Endothelial cell of umbilical vein (primary cell): ENCODE results near the gene VSIG10. TPM values are rescaled to one million over a fixed set of nuclear protein-coding genes. Genes with fewer than 3 reads are reported as not detected.

Experiments
- BruUV-seq: library from RNA; stranded (reverse); fragments of 400-500 nt; replicated peaks from 2 replicates; lab custom pipeline; 2021; lab: Mats Ljungman, UMichigan
- CTCF ChIA-PET: fragments of 300-600, 350-600 bp; sonication (Branson Sonifier 250); formaldehyde crosslinking; loops from one replicate; lab custom pipeline; 2021; ENCODE audit warnings: antibody characterized with exemption, inconsistent platforms; lab: Charles Lee
- POLR2A ChIA-PET: fragments of 300-600, 350-600 bp; sonication (Branson Sonifier 250); formaldehyde crosslinking; loops from one replicate; lab custom pipeline; 2021; ENCODE audit warnings: antibody characterized with exemption, inconsistent platforms; lab: Charles Lee
- DNase-seq: peaks from one replicate; pipeline ENCODE4 v3.0.0-alpha.2; 2011; ENCODE audit warnings: low read depth, low spot score
- FAIRE-seq: peaks from 2 replicates; lab custom pipeline; 2011; peaks lifted over from hg19 to GRCh38; lab: Jason Lieb, UNC
- H2AFZ ChIP-seq: 2 replicates; pipeline ENCODE4 v1.6.0; 2012; ENCODE audit warnings: low read depth, low read length, control low read depth, inconsistent platforms
- H3K27ac ChIP-seq: 2 replicates; pipeline ENCODE4 v1.5.1; 2011; ENCODE audit warnings: low read depth, mild to moderate bottlenecking, control low read depth, low read length, moderate library complexity; ENCODE audit not compliant: insufficient read depth
- H3K27me3 ChIP-seq, 2 experiments: 2 replicates each; pipeline versions ENCODE4 v1.6.0 to v1.6.1; 2011; ENCODE audit warnings: low read length in 2 of 2, mixed read lengths in 1 of 2; ENCODE audit not compliant: control insufficient read depth in 2 of 2, insufficient read depth in 2 of 2
- H3K36me3 ChIP-seq, 2 experiments: 2 replicates in 1 of 2; 3 replicates in 1 of 2; pipeline ENCODE4 v1.5.1; 2011; ENCODE audit warnings: low read length in 2 of 2, mild to moderate bottlenecking in 1 of 2, moderate library complexity in 1 of 2; ENCODE audit not compliant: control insufficient read depth in 2 of 2, insufficient read depth in 2 of 2; ENCODE audit errors: extremely low read depth in 1 of 2
- H3K4me1 ChIP-seq: 3 replicates; pipeline ENCODE4 v1.5.1; 2011; ENCODE audit warnings: mild to moderate bottlenecking, low read length; ENCODE audit not compliant: control insufficient read depth, insufficient read depth; ENCODE audit errors: extremely low read depth
- H3K4me2 ChIP-seq: 2 replicates; pipeline ENCODE4 v1.6.1; 2011; ENCODE audit warnings: low read length, control low read depth, mixed read lengths; ENCODE audit not compliant: insufficient read depth
- H3K4me3 ChIP-seq, 3 experiments: fragments of 200-600 bp in 1 of 3; sonication (generic), shearing (Covaris generic) in 1 of 3; replicated peaks in 1 of 3; 2 replicates each; pipeline ENCODE4 v1.5.1; 2011 to 2016; ENCODE audit warnings: control low read depth in 3 of 3, low read length in 3 of 3, mild to moderate bottlenecking in 2 of 3, inconsistent platforms in 1 of 3, low read depth in 1 of 3, moderate library complexity in 1 of 3; ENCODE audit not compliant: insufficient read depth in 1 of 3
- H3K79me2 ChIP-seq: 2 replicates; pipeline ENCODE4 v1.6.0; 2012; ENCODE audit warnings: low read length, inconsistent platforms; ENCODE audit not compliant: control insufficient read depth, insufficient read depth
- H3K9ac ChIP-seq: replicated peaks from 2 replicates; pipeline ENCODE3; 2011; ENCODE audit warnings: low read length, control low read depth; ENCODE audit not compliant: insufficient read depth; ENCODE audit errors: extremely low read depth
- H3K9me1 ChIP-seq: replicated peaks from 3 replicates; pipeline ENCODE4 v1.6.0; 2011; ENCODE audit warnings: mild to moderate bottlenecking, low read length; ENCODE audit not compliant: control insufficient read depth, insufficient read depth; ENCODE audit errors: extremely low read depth
- H3K9me3 ChIP-seq: replicated peaks from 2 replicates; pipeline ENCODE4 v1.5.1; 2012; ENCODE audit warnings: low read length, inconsistent platforms; ENCODE audit not compliant: control insufficient read depth, insufficient read depth
- H4K20me1 ChIP-seq: replicated peaks from 2 replicates; pipeline ENCODE3; 2011; ENCODE audit warnings: mild to moderate bottlenecking, low read length; ENCODE audit not compliant: control insufficient read depth, insufficient read depth; ENCODE audit errors: extremely low read depth
- CTCF ChIP-seq, 2 donors: IDR thresholded peaks; 1 replicate in 1 of 2; 2 replicates in 1 of 2; pipeline ENCODE4 v1.5.1; 2011; ENCODE audit warnings: low read length in 2 of 2, mild to moderate bottlenecking in 2 of 2, moderate library complexity in 2 of 2, control low read depth in 1 of 2, inconsistent platforms in 1 of 2, low read depth in 1 of 2; ENCODE audit not compliant: insufficient read depth in 1 of 2; ENCODE audit errors: extremely low read depth in 1 of 2
- EZH2 ChIP-seq: IDR thresholded peaks from 2 replicates; pipeline ENCODE4 v1.6.1; 2012; ENCODE audit warnings: borderline replicate concordance, low read depth, mild to moderate bottlenecking, moderate library complexity, low read length, inconsistent platforms; ENCODE audit not compliant: severe bottlenecking
- FOS ChIP-seq: IDR thresholded peaks from 2 replicates; pipeline ENCODE4 v1.6.1; 2011; ENCODE audit warnings: mild to moderate bottlenecking, low read length, moderate library complexity, borderline replicate concordance; ENCODE audit not compliant: insufficient read depth
- GATA2 ChIP-seq: IDR thresholded peaks from 2 replicates; pipeline ENCODE4 v1.7.0; 2011; ENCODE audit warnings: low read depth, mild to moderate bottlenecking, moderate library complexity, mixed read lengths, low read length; ENCODE audit not compliant: insufficient read length, insufficient read depth
- JUN ChIP-seq: IDR thresholded peaks from 2 replicates; pipeline ENCODE4 v1.6.1; 2011; ENCODE audit warnings: borderline replicate concordance, low read depth; ENCODE audit not compliant: insufficient read length, insufficient read depth
- MAX ChIP-seq: IDR thresholded peaks from 2 replicates; pipeline ENCODE4 v1.6.1; 2011; ENCODE audit not compliant: insufficient read depth, insufficient read length
- MYC ChIP-seq: IDR thresholded peaks from one replicate; pipeline ENCODE4 v1.6.1; 2011; ENCODE audit warnings: mild to moderate bottlenecking, low read depth, low read length
- POLR2A ChIP-seq: IDR thresholded peaks from 2 replicates; pipeline ENCODE4 v1.6.1; 2012; ENCODE audit warnings: low read depth, mild to moderate bottlenecking, control low read depth, low read length
- POLR2AphosphoS5 ChIP-seq: IDR thresholded peaks from 2 replicates; pipeline ENCODE4 v1.6.1; 2012; ENCODE audit warnings: low read depth, mild to moderate bottlenecking, control low read depth, low read length, moderate library complexity; ENCODE audit not compliant: insufficient read depth
- dilution Hi-C: fragments of 300-500 bp; cut with MboI; formaldehyde crosslinking; loops from one replicate; pipeline ENCODE4 v1.15.0; 2019; ENCODE audit warnings: low sequenced_read_pairs; ENCODE audit not compliant: extremely low pct_ligation_motif_present
- intact Hi-C: fragments of 100-400 bp; cut with micrococcal nuclease; formaldehyde crosslinking; loops from one replicate; pipeline ENCODE4 v1.10.0; 2022
- polyA plus RNA-seq, 4 experiments: library from polyadenylated mRNA; depleted of rRNA in 3 of 4; stranded (reverse) in 3 of 4; unstranded in 1 of 4; fragments of >200 nt; gene quantifications; 2 replicates each; pipeline versions ENCODE4 v1.2.1 to v1.2.3, GENCODE V29; 2011 to 2012; ENCODE audit warnings: missing spikeins in 1 of 4
- total RNA-seq: library from RNA; stranded (reverse); gene quantifications from 2 replicates; pipeline ENCODE4 v1.2.3, GENCODE V29; 2021

The VSIG10 gene
- total and polyA plus RNA-seq, 2 donors (not counting 3 experiments of a cell fraction or from before 2014, with no cell fraction given), result 16.3 to 38.4 TPM

- no peak overlapping the region for H3K27ac ChIP-seq
- dilution Hi-C loops, result no loop called here
- no peaks in the 10 kb centered on the region for H3K79me2 ChIP-seq
- no peaks in the 10 kb centered on the region for H3K4me1 ChIP-seq
- no peak for TF ChIP-seq GATA2
- no peak for TF ChIP-seq CTCF (IDR thresholded peaks at IDR 0.05; ENCODE audit: extremely low read depth in 1 of 2, insufficient read depth in 1 of 2, low read depth in 1 of 2, low read length in 2 of 2)
- TF ChIP-seq MAX, result no peak
- no peak for TF ChIP-seq JUN
- TF ChIP-seq POLR2AphosphoS5, result no peak
- TF ChIP-seq EZH2, result no peak
- no peak for TF ChIP-seq MYC
- no peak for TF ChIP-seq FOS
- no peak for TF ChIP-seq POLR2A
- H3K4me3 ChIP-seq, result no peak overlapping the region
- no peaks in the 10 kb centered on the region for H3K9me3 ChIP-seq
- H2AFZ ChIP-seq, result no peak overlapping the region
- FAIRE-seq (no peak), DNase-seq (no peak)
- no peaks in the 10 kb centered on the region for H3K36me3 ChIP-seq
- BruUV-seq, result no TSS peak
- POLR2A ChIA-PET, result no interaction called here
- intact Hi-C loops, result no loop called here
- no peaks in the 10 kb centered on the region for H3K27me3 ChIP-seq
- H3K4me2 ChIP-seq, result no peak overlapping the region
- H4K20me1 ChIP-seq, result no peaks in the 10 kb centered on the region
- no peaks in the 10 kb centered on the region for H3K9me1 ChIP-seq
- no peak overlapping the region for H3K9ac ChIP-seq
- CTCF ChIA-PET, result no interaction called here
Observed at GRCh38 chr12:118125743-118126118, 21.9 kb upstream of the VSIG10 start.
